ENCODE data around the gene KRT8. TPM values are rescaled to one million over a fixed set of nuclear protein-coding genes. Genes with fewer than 3 reads are reported as not detected.

Gene KRT8
- total and polyA plus RNA-seq, 2 of the 13 experiments (the other 11 are each of a cell fraction or from before 2014, with no cell fraction given): 498 to 718 TPM

GRCh38 chr12:52949413-52950331 lies 44.8 kb upstream of the KRT8 start (continued):
- peak; percentile 28; the same call in 1 of the 2 replicates for TF ChIP-seq MNT (IDR thresholded peaks at IDR 0.05)

- Histone ChIP-seq H3K36me3 (replicated peaks in 1 of 2; ENCODE audit: control insufficient read depth in 1 of 2, insufficient read depth in 2 of 2, low read length in 2 of 2) (peaks cover 10 to 29% of the 10 kb centered on the region in 2 experiments), H3K27ac (ENCODE audit: extremely low read length, insufficient read depth, low read length) (peak overlapping the region; percentile 100), H3K9ac (ENCODE audit: insufficient read depth, low read depth, low read length) (peak overlapping the region; percentile 100), H4K20me1 (ENCODE audit: insufficient read depth, low read length) (peaks cover 28% of the 10 kb centered on the region), H2AFZ (ENCODE audit: low read length) (no peak overlapping the region), H3K4me2 (ENCODE audit: low read depth, low read length) (peak overlapping the region; percentile 99), H3K9me3 (ENCODE audit: low read length) (no peaks in the 10 kb centered on the region), H3K4me1 (ENCODE audit: insufficient read depth, low read length) (peaks cover 86% of the 10 kb centered on the region), H3K4me3 (replicated peaks in 1 of 3; ENCODE audit: insufficient read depth in 1 of 3, low read depth in 2 of 3, low read length in 3 of 3) (peak overlapping the region in 1 of 3 experiments; percentile 99; a peak in 3 of 6 replicates), H3K79me2 (ENCODE audit: insufficient read depth, low read length) (peaks cover 31% of the 10 kb centered on the region), H3K27me3 (ENCODE audit: control insufficient read depth in 1 of 2, insufficient read depth in 2 of 2, low read length in 2 of 2) (peaks cover 0 to 2% of the 10 kb centered on the region in 2 experiments; a peak in 1 of 5 replicates)
- ChIA-PET CTCF (ENCODE audit: low intra/inter-chr PET ratio, low total read pairs) (no interaction called here), POLR2A (interaction anchor here (1.3 to 9.8 kb wide), 11 partner anchors 8 to 103 kb away, joined by 3 to 437 read pairs (median 17); partner anchors contain the start of genes EIF4B and KRT8)
- 57% methylated on average over 11 of the region's 12 CpGs for WGBS (ENCODE audit: low lambda C conversion rate)
- DNase-seq (ENCODE audit: low spot score) (no peak), ATAC-seq (no peak), FAIRE-seq (no peak)
- in situ Hi-C loops (cut with HindIII; ENCODE audit: extremely low pct_ligation_motif_present, low pct_unique_long_range_greater_than_20kb) (no loop called here), intact Hi-C loops (cut with micrococcal nuclease; ENCODE audit: unreplicated experiment) (loop anchor here (2.0 kb wide), 1 partner anchor 43 kb away; the partner anchor contains the start of gene KRT8)
- BruUV-seq (replicated peaks): no TSS peak
- TF ChIP-seq ZMYM3 (CRISPR knock-in tag; IDR thresholded peaks at IDR 0.05): no peak
- no peak for TF ChIP-seq REL (CRISPR knock-in tag; conservative IDR thresholded peaks at IDR 0.05)
- TF ChIP-seq TEAD3 (CRISPR knock-in tag; optimal IDR thresholded peaks at IDR 0.05; ENCODE audit: borderline replicate concordance): peak; percentile 11
- TF ChIP-seq ZNF776 (CRISPR knock-in tag; IDR thresholded peaks at IDR 0.05): 0 out of 2 replicates have a peak, but pooled peaks have one; percentile 30
- no peak for TF ChIP-seq ZNF296 (CRISPR knock-in tag; conservative IDR thresholded peaks at IDR 0.05)
- TF ChIP-seq POLR2AphosphoS5 (IDR thresholded peaks at IDR 0.05; ENCODE audit: low read depth, low read length): 0 out of 2 replicates have a peak, but pooled peaks have one; percentile 21
- TF ChIP-seq HNRNPL (IDR thresholded peaks at IDR 0.05; ENCODE audit: low read depth, low read length): no peak
- no peak for TF ChIP-seq BHLHE40 (IDR thresholded peaks at IDR 0.05; ENCODE audit: low read length)
- no peak for TF ChIP-seq ZUFSP (CRISPR knock-in tag; IDR thresholded peaks at IDR 0.05; ENCODE audit: borderline replicate concordance)
- TF ChIP-seq CAMTA2 (CRISPR knock-in tag; IDR thresholded peaks at IDR 0.05; ENCODE audit: borderline replicate concordance): 0 out of 2 replicates have a peak, but pooled peaks have one; percentile 25
- TF ChIP-seq ZSCAN12 (CRISPR knock-in tag; IDR thresholded peaks at IDR 0.05): no peak
- no peak for TF ChIP-seq ZNF598 (CRISPR knock-in tag; IDR thresholded peaks at IDR 0.05; ENCODE audit: borderline replicate concordance)
- no peak for TF ChIP-seq ZNF740 (CRISPR knock-in tag; IDR thresholded peaks at IDR 0.05)
- TF ChIP-seq SSRP1 (CRISPR knock-in tag; IDR thresholded peaks at IDR 0.05): 0 out of 2 replicates have a peak, but pooled peaks have one; percentile 10
- no peak for TF ChIP-seq SNAPC2 (CRISPR knock-in tag; IDR thresholded peaks at IDR 0.05)
Observed at GRCh38 chr12:52947738-52948423, 43.0 kb upstream of the KRT8 start.
